HG03135 (cell line): ENCODE data around the gene NXPE2.

Experiments
- ATAC-seq: cut with Tn5 transposase; IDR thresholded peaks from one replicate; pipeline ENCODE4 v1.9.1; 2021; ENCODE audit warnings: mild to moderate bottlenecking, moderate library complexity; ENCODE audit not compliant: unreplicated experiment

Gene NXPE2

GRCh38 chr11:114738954-114739353 is 60.6 kb downstream of the NXPE2 start:
- no peak for ATAC-seq

GRCh38 chr11:114745150-114745671 is 66.9 kb downstream of the NXPE2 start:
- no peak for ATAC-seq

GRCh38 chr11:114746013-114746412 is 67.7 kb downstream of the NXPE2 start:
- no peak for ATAC-seq
